Fibroblast of pulmonary artery (primary cell): ENCODE measurements around the gene AAGAB.

Experiments
- DNase-seq: peaks from one replicate; pipeline ENCODE4 v3.0.0-alpha.2; 2010; ENCODE audit warnings: low read depth
- H3K4me3 ChIP-seq: replicated peaks from 2 replicates; pipeline ENCODE4 v1.5.1; 2011; ENCODE audit warnings: low read depth, mild to moderate bottlenecking, control low read depth, low read length, moderate library complexity
- CTCF ChIP-seq: IDR thresholded peaks from 2 replicates; pipeline ENCODE4 v1.5.1; 2011; ENCODE audit warnings: mild to moderate bottlenecking, control low read depth, low read length, inconsistent platforms; ENCODE audit errors: missing control alignments

The AAGAB gene

GRCh38 chr15:67201136-67201535 is 53.3 kb downstream of the AAGAB start:
- DNase-seq = no peak
- no peak overlapping the region for H3K4me3 ChIP-seq
- no peak for TF ChIP-seq CTCF

- no peak for TF ChIP-seq CTCF
- DNase-seq = no peak
- no peak overlapping the region for H3K4me3 ChIP-seq
Measured at GRCh38 chr15:67199881-67200763, 54.3 kb downstream of the AAGAB start.

GRCh38 chr15:67199391-67199790 is 55.1 kb downstream of the AAGAB start:
- no peak overlapping the region for H3K4me3 ChIP-seq
- no peak for TF ChIP-seq CTCF
- no peak for DNase-seq

- TF ChIP-seq CTCF = no peak
- H3K4me3 ChIP-seq = no peak overlapping the region
- DNase-seq = no peak
Measured at GRCh38 chr15:67198157-67198754, 56.2 kb downstream of the AAGAB start.

- no peak overlapping the region for H3K4me3 ChIP-seq
- no peak for TF ChIP-seq CTCF
- DNase-seq = no peak
Measured at GRCh38 chr15:67197364-67197695, 57.1 kb downstream of the AAGAB start.

GRCh38 chr15:67196672-67197363 is 57.6 kb downstream of the AAGAB start:
- no peak for TF ChIP-seq CTCF
- peak; percentile 64 for DNase-seq
- H3K4me3 ChIP-seq = no peak overlapping the region
